HG03135 (cell line): ENCODE data around the gene ATAD3B.
"Not testable (repeated sequence)": the region's sequence is repeated elsewhere in the genome, so short reads cannot be mapped to it uniquely, and the experiment has no call there.

Source experiments
- ATAC-seq: cut with Tn5 transposase; IDR thresholded peaks from one replicate; pipeline ENCODE4 v1.9.1; 2021; ENCODE audit warnings: mild to moderate bottlenecking, moderate library complexity; ENCODE audit not compliant: unreplicated experiment

Gene ATAD3B

GRCh38 chr1:1471389-1472052 lies at the start of gene ATAD3B:
ATAD3B (plus strand) TSS chr1:1471765; CDS start chr1:1471885, 120 bp downstream.
- ATAC-seq, result peak; percentile 88

GRCh38 chr1:1421907-1422464 lies 49.6 kb upstream of the ATAD3B start:
- ATAC-seq, result no peak

GRCh38 chr1:1422465-1423244 lies 48.9 kb upstream of the ATAD3B start:
- no peak for ATAC-seq

- ATAC-seq, result no peak
Measured at GRCh38 chr1:1423245-1423597, 48.3 kb upstream of the ATAD3B start.

- ATAC-seq, result no peak
Measured at GRCh38 chr1:1424707-1425106, 46.9 kb upstream of the ATAD3B start.

- ATAC-seq, result no peak
Measured at GRCh38 chr1:1425426-1425752, 46.2 kb upstream of the ATAD3B start.

- ATAC-seq, result no peak
Measured at GRCh38 chr1:1425753-1426495, 45.6 kb upstream of the ATAD3B start.

GRCh38 chr1:1426496-1427105 lies 45.0 kb upstream of the ATAD3B start:
- ATAC-seq, result no peak

- ATAC-seq, result no peak
Measured at GRCh38 chr1:1427106-1427819, 44.3 kb upstream of the ATAD3B start.

- no peak for ATAC-seq
Measured at GRCh38 chr1:1427820-1428148, 43.8 kb upstream of the ATAD3B start.

- no peak for ATAC-seq
Measured at GRCh38 chr1:1428174-1428573, 43.4 kb upstream of the ATAD3B start.

- not testable (repeated sequence) for ATAC-seq
Measured at GRCh38 chr1:1428967-1429366, 42.6 kb upstream of the ATAD3B start.

GRCh38 chr1:1429671-1430073 lies 41.9 kb upstream of the ATAD3B start:
- no peak for ATAC-seq

GRCh38 chr1:1430114-1430982 lies 41.2 kb upstream of the ATAD3B start:
- no peak for ATAC-seq

GRCh38 chr1:1430992-1431844 lies 40.3 kb upstream of the ATAD3B start:
- no peak for ATAC-seq

GRCh38 chr1:1431845-1432273 lies 39.7 kb upstream of the ATAD3B start:
- ATAC-seq, result no peak

- no peak for ATAC-seq
Measured at GRCh38 chr1:1432274-1432950, 39.2 kb upstream of the ATAD3B start.
